Measurements from ENCODE around the gene CACNA1S. TPM values are rescaled to one million over a fixed set of nuclear protein-coding genes. Genes with fewer than 3 reads are reported as not detected.

Gene CACNA1S
- polyA plus RNA-seq (2011; rRNA removed), result not detected in 2 replicates
- not detected in 2 replicates for polyA minus RNA-seq (2011; rRNA and poly(A)+ RNA removed)

DNA sequence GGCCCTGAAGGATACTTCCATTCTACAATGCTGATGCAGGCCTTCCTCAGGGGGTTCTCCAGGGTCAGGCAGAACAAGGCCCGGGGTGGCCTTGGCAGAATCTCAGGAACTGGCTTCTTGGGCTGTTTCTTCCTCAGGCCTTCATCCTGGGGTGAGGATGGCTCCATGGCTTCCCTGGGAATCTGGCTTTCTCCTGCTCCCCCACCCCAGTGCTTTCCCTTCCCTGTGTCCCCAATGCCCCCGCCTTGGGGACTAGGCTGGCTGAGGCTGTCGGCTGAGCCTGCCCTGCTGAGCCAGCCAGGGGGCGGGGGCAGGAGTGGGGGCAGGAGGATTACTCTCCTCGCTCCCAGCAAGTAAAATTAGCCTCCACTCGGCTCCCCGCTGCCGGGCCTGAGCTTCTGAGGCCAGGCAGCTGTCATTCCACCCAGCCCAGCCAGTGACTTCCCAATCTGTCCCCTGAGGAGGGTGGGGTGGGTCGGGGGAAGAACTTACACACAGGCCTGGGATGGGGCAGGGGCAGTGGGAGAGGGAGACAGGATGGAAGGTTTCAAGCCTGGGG lies at the start of gene CACNA1S:
TSS of gene CACNA1S (minus strand) at position 254 of the 559 bp plus-strand sequence. CDS start at position 167, 87 bp downstream.
- Histone ChIP-seq H3K4me3 (ENCODE audit: low read depth, low read length) (no peak within 1 kb of the TSS), H3K27me3 (ENCODE audit: control insufficient read depth, insufficient read depth, low read length) (peaks cover 3% of the 10 kb centered on the region; the same call in 1 of the 2 replicates), H3K36me3 (ENCODE audit: control insufficient read depth, insufficient read depth, low read length) (no peaks in the 10 kb centered on the region)
- DNase-seq (ENCODE audit: low read depth), result no peak
- TF ChIP-seq, protein P1, sequence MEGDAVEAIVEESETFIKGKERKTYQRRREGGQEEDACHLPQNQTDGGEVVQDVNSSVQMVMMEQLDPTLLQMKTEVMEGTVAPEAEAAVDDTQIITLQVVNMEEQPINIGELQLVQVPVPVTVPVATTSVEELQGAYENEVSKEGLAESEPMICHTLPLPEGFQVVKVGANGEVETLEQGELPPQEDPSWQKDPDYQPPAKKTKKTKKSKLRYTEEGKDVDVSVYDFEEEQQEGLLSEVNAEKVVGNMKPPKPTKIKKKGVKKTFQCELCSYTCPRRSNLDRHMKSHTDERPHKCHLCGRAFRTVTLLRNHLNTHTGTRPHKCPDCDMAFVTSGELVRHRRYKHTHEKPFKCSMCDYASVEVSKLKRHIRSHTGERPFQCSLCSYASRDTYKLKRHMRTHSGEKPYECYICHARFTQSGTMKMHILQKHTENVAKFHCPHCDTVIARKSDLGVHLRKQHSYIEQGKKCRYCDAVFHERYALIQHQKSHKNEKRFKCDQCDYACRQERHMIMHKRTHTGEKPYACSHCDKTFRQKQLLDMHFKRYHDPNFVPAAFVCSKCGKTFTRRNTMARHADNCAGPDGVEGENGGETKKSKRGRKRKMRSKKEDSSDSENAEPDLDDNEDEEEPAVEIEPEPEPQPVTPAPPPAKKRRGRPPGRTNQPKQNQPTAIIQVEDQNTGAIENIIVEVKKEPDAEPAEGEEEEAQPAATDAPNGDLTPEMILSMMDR (IDR thresholded peaks at IDR 0.05; ENCODE audit: insufficient read depth, low read depth, low read length), result no peak
- ChIA-PET POLR2A (no interaction called here), CTCF (interaction anchor here (1.3 to 5.1 kb wide), 3 partner anchors 27 to 141 kb away, joined by 3 to 58 read pairs (median 24); no protein-coding TSS in a partner anchor)

GRCh38 chr1:201157949-201158348 lies 45.7 kb upstream of the CACNA1S start:
- no peak overlapping the region for H3K4me3 ChIP-seq (ENCODE audit: low read depth, low read length)
- DNase-seq (ENCODE audit: low read depth), result no peak
- ChIA-PET CTCF (interaction anchor here (1.5 to 2.1 kb wide), 2 partner anchors 10 to 26 kb away, joined by 3 to 6 read pairs; no protein-coding TSS in a partner anchor), POLR2A (no interaction called here)
- peaks cover 12% of the 10 kb centered on the region for H3K27me3 ChIP-seq (ENCODE audit: control insufficient read depth, insufficient read depth, low read length)
- TF ChIP-seq, protein P1 (IDR thresholded peaks at IDR 0.05; ENCODE audit: insufficient read depth, low read depth, low read length), result no peak
- no peaks in the 10 kb centered on the region for H3K36me3 ChIP-seq (ENCODE audit: control insufficient read depth, insufficient read depth, low read length)

- ChIA-PET CTCF (no interaction called here), POLR2A (no interaction called here)
- Histone ChIP-seq H3K27me3 (ENCODE audit: control insufficient read depth, insufficient read depth, low read length) (peaks cover 12% of the 10 kb centered on the region), H3K36me3 (ENCODE audit: control insufficient read depth, insufficient read depth, low read length) (peaks cover 1% of the 10 kb centered on the region; the same call in 1 of the 2 replicates), H3K4me3 (ENCODE audit: low read depth, low read length) (no peak overlapping the region)
- TF ChIP-seq, protein P1 (IDR thresholded peaks at IDR 0.05; ENCODE audit: insufficient read depth, low read depth, low read length), result no peak
- DNase-seq (ENCODE audit: low read depth), result no peak
Measured at GRCh38 chr1:201156819-201157218, 44.6 kb upstream of the CACNA1S start.

DNA sequence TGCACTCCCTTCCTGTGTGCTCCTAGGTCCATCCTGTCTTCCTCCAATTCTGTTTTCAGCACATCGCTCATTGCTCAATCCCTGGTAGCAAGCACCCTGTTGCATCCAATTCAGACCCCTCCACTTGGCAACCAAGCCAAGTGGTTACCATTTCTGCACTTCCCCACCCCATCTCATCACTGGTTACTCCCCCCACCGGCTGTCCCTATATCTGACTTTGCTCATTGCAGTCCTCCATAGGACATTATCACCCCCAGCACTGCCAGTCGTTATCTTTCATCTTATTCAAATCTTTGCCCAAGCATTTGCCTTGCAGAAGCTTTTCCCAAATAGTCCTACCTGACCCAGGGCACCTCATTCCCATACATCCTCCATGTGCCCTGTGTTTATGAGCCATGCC lies 44.1 kb upstream of the CACNA1S start:
- ChIA-PET POLR2A (no interaction called here), CTCF (interaction anchor here (1.1 kb wide), 1 partner anchor 9 kb away, joined by 4 read pairs; no protein-coding TSS in a partner anchor)

GRCh38 chr1:201155354-201155753 lies 43.1 kb upstream of the CACNA1S start:
- DNase-seq (ENCODE audit: low read depth), result no peak
- TF ChIP-seq, protein P1 (IDR thresholded peaks at IDR 0.05; ENCODE audit: insufficient read depth, low read depth, low read length), result no peak
- Histone ChIP-seq H3K4me3 (ENCODE audit: low read depth, low read length) (no peak overlapping the region), H3K27me3 (ENCODE audit: control insufficient read depth, insufficient read depth, low read length) (peaks cover 10% of the 10 kb centered on the region), H3K36me3 (ENCODE audit: control insufficient read depth, insufficient read depth, low read length) (peaks cover 7% of the 10 kb centered on the region)
- POLR2A ChIA-PET, result no interaction called here
- CTCF ChIA-PET, result interaction anchor here (1.1 to 1.5 kb wide), 2 partner anchors 8 to 29 kb away, joined by 3 to 4 read pairs; no protein-coding TSS in a partner anchor

More for the DNA sequence above, 44.1 kb upstream of the CACNA1S start:
- Histone ChIP-seq H3K36me3 (ENCODE audit: control insufficient read depth, insufficient read depth, low read length) (peaks cover 5% of the 10 kb centered on the region), H3K4me3 (ENCODE audit: low read depth, low read length) (no peak overlapping the region), H3K27me3 (ENCODE audit: control insufficient read depth, insufficient read depth, low read length) (peaks cover 10% of the 10 kb centered on the region)
- TF ChIP-seq, protein P1 (IDR thresholded peaks at IDR 0.05; ENCODE audit: insufficient read depth, low read depth, low read length), result no peak
- no peak for DNase-seq (ENCODE audit: low read depth)

Measured in BJ (cell line).